GM21576 (cell line): ENCODE measurements around the gene RTTN.

Experiments
- ATAC-seq: cut with Tn5 transposase; IDR thresholded peaks from one replicate; pipeline ENCODE4 v1.9.1; 2021; ENCODE audit warnings: mild to moderate bottlenecking, moderate library complexity; ENCODE audit not compliant: unreplicated experiment

The RTTN gene

DNA sequence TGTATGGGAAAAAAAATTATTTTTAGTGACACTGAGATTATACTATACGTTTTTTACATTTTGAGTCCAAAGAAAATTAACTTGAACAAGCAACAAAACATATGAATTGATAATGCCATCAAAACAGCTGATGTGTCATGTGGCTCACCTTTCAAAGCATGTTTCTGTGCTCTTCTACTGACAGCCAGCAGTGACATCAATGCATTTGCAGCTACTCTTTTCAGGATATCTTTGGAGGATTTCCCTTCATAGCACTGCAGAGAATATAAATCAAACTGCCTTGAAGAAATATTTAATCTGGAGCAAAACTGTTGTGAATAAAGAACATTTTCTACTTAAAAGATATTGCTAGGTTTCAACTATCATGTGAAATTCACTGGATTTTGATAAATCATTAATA is 174.8 kb downstream of the RTTN start:
- no peak for ATAC-seq

- ATAC-seq, result peak; percentile 40
Measured at GRCh38 chr18:70029163-70029562, 176.3 kb downstream of the RTTN start.

GRCh38 chr18:70028734-70029133 is 176.8 kb downstream of the RTTN start:
- ATAC-seq, result peak; percentile 90

GRCh38 chr18:70028084-70028483 is 177.4 kb downstream of the RTTN start:
- ATAC-seq, result no peak

DNA sequence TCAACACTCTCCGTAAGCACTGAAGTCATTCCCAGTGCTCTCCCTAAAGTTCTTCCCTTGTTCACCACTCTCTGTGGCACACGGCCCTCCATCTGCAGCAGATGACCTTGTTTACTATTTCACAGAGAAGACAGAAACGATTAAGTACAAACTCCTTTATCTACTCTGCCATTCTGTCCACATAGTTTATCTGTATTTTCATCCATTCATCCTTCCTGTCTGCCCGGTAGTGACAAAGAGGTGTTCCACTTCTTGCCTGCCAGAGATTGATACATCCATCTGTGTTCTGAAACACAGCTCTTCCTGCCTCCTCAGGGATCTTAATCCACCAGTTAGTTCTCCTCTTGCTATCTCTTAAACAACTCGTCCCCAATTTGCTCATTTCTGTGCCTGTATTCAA is 179.9 kb downstream of the RTTN start:
- ATAC-seq, result no peak

DNA sequence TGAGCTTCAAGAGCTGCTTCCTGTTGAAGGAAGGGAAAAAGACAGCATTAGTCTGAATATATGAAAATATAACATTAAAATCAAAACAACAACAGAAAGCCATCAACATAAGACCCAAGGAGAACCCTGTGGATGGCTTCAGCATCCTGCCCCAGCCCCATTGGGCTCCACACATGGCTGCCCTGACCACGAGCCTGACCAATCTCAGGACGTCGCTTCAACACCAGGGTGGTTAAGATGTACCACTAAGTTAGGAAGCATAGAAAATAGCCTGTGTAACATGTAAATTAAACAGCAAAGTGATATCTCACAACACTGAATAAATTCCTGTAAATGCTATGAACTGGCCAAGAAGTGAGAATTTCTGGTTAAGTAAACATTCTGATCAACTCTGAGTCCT is 180.7 kb downstream of the RTTN start:
- no peak for ATAC-seq

- no peak for ATAC-seq
Measured at GRCh38 chr18:70024093-70024492, 181.4 kb downstream of the RTTN start.

DNA sequence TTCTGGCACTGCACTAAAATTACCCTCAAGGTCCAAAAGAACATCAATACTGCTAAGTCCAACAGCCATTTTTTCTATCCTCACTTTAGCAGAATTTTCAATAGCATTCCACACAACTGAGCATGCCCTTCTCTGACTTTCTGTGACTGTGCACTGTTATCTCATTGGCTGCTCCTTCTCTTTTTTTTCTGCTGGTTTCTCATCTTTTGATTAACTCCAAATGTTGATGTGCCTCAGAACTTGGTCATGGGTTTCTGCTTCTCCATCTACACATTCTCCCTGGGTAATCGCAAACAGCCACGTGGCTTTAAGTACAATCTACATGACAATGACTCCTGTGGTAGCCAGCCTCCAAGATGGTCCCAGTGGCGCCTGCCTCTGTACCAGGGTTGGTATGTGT is 182.9 kb downstream of the RTTN start:
- no peak for ATAC-seq

DNA sequence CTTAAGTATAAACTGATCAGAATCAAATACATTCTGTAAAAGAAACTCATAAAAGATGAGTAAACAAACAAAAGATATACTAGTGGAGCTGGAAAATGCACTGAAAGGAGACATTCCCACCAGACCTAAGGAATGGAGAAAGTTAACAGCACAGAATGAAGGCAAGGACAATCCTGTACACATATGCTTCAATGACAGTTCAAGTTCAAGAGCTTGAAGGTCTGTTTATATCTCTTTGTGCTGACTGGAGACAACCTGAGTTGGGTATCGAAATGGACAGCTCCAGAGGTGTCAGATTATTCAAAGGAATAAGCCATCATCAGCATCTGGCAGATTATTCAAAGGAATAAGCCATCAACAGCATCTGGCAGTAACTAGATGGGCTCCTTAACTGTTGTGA is 184.0 kb downstream of the RTTN start:
- no peak for ATAC-seq

GRCh38 chr18:70021043-70021442 is 184.4 kb downstream of the RTTN start:
- ATAC-seq, result no peak

DNA sequence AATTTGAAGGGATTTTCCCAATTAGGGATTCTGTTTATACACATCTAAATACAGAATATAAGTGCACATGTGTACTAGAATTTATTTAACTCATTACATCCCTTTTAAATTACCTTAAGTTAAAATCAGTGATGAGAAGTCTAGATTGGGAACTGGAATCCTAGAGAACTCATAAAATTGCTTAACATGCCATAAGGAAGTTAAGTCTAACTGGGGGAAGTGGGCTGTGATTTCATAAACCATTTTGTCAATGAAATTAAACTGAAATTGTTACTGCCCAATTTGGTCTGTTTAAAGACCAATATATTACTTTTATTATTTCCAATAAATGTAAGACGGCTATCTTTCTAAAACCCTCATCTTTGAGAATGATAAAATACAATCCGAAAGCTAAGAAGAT is 185.5 kb downstream of the RTTN start:
- no peak for ATAC-seq

DNA sequence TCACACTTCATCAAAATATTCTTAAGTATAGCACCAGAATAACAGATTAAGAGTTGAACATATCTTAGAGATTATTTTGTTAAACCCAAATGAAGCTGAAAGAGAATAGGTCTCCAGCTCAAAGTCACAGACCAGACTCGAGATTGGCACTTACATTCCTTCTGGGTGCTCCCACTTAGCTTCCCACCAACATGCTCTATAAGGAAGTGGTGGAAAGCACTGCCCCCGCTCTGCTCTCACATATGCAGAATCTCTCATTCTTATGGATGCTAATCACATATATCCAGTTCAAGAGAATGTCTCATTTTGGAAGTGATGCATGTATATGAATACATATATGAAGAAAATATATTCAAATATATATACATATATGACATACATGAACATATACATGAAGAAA is 186.4 kb downstream of the RTTN start:
- ATAC-seq, result no peak

DNA sequence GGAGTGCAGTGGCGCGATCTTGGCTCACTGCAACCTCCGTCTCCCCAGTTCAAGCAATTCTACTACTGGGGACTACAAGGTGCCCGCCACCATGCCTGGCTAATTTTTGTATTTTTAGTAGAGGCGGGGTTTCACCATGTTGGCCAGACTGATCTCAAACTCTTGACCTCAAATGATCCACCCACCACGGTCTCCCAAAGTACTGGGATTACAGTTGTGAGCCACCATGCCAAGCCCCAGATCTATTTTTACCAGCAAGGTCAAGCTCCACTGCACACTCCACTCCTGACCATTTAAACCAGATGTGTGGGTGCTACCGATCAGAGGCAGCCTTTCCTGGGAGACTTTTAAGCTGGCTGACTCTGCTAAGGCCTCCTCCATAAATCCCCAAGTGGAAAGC is 190.4 kb downstream of the RTTN start:
- ATAC-seq, result no peak

- no peak for ATAC-seq
Measured at GRCh38 chr18:70005580-70005979, 199.9 kb downstream of the RTTN start.

- no peak for ATAC-seq
Measured at GRCh38 chr18:70004696-70005095, 200.8 kb downstream of the RTTN start.

- no peak for ATAC-seq
Measured at GRCh38 chr18:69999656-70000055, 205.8 kb downstream of the RTTN start.

- no peak for ATAC-seq
Measured at GRCh38 chr18:69998523-69998987, 206.9 kb downstream of the RTTN start.

DNA sequence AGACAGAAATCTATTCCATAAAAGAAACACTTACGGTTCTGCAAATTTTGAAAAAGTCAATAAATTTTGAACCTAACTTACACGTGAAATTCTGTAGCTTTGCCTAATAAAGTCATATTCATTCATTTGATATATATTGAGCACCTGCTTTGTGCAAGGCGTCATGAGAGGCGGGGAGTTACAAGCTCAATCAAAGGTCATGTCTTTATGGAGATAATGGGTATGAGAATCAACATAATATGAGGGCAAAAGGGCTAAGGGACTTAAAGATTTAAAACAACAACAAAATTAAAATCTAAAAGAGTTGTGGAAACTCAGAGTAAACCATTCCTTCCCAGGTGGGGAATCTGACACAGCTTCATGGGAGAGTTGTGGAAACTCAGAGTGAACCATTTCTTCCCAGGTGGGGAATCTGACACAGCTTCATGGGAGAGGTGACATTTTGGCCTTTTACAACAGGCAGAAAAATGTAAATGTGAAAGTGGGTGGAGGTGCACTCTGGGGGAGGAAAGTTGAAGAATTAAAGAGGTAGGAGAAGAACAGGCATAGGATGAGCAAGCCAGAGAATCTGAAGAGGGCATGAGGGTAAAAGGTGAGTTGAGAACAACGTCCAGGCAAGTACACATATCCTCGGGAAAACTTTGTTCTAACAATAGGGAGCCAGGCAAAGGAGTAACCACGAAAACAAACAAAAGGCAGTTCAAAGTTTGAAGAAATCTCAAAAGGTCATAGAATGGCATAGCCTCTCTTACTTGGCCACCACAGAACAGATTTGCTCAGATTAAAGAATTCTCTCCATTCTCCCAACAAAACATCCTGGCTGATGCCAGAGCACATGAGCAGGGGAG is 208.3 kb downstream of the RTTN start:
- ATAC-seq, result no peak

GRCh38 chr18:69996417-69996816 is 209.1 kb downstream of the RTTN start:
- ATAC-seq, result no peak

DNA sequence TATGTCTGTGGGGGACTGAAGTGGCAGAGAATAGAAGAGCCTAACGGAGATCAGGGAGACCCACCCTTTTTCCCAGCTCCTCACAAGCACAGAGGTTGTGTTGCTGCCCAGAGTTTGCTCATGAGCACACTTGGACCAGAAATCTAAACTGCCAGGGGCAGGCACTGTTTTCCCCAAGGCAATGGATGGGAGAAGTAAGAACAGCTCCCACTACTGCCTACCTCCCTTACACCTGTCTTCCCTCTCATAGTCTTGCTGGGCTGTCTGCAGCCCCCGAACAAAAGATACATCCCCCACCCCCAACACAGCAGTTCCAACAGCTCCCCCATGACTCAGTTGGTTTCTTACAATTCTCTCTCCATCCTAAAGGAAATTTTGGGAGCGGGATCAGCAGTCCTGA is 209.7 kb downstream of the RTTN start:
- ATAC-seq, result no peak

GRCh38 chr18:69992776-69993175 is 212.7 kb downstream of the RTTN start:
- ATAC-seq, result no peak

DNA sequence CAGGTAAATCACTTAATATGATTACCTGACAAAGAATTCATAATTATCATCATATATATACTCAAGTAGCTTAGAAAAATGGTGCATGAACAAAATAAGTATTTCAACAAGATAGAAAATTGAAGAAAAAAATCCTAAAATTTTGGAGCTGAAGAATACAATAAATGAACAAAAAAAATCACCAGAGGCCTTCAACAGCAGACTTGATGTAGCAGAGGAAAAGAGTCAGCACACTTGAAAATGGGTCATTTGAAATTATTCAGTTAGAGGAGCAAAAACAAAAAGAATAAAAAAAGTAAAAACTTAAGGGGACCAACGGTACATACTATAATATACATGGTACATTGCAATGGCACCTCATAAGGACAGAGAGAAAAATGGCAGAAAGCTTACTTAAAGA is 217.6 kb downstream of the RTTN start:
- no peak for ATAC-seq

DNA sequence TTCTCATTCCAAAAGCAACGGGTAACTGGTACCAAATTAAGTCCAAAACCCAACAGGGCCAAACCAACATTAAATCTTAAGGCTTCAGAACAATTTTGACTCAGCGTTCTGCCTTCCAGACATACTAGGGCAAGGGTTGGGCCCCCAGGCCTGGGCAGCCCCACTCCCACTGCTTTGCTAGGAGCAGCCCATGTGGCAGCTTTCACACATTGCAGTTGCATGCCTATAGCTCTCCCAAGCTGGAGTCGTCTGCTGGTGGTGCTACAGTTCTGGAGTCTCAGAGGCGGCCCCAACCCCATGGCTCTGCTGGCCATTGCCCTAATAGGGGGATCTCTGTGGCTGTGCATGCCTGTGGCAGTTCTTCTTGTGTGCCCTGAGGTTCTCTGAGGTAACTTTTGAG is 220.2 kb downstream of the RTTN start:
- no peak for ATAC-seq
